HepG2 (cell line): ENCODE results near the gene FAM53B. TPM values are rescaled to one million over a fixed set of nuclear protein-coding genes. Genes with fewer than 3 reads are reported as not detected.

ENCODE experiments used
- CBX5 ChIP-seq: sonication (generic); formaldehyde crosslinking; IDR thresholded peaks from 2 replicates; pipeline ENCODE4 v1.4.0; 2020; ENCODE audit warnings: missing genetic modification reagents, borderline replicate concordance
- CENPX ChIP-seq: sonication (generic); formaldehyde crosslinking; IDR thresholded peaks from 2 replicates; pipeline ENCODE4 v1.9.0; 2021; ENCODE audit warnings: mild to moderate bottlenecking, missing genetic modification reagents, moderate library complexity
- CREB1 ChIP-seq, 2 experiments: fragments of 450-650 bp in 1 of 2; IDR thresholded peaks; 2 replicates each; pipeline ENCODE4 v1.6.1; 2016 to 2017; ENCODE audit warnings: control low read depth in 1 of 2, mild to moderate bottlenecking in 1 of 2, missing compliant biosample characterization in 1 of 2, missing genetic modification characterization in 1 of 2
- IKZF1 ChIP-seq: fragments of 450-650 bp; IDR thresholded peaks from 2 replicates; pipeline ENCODE4 v1.7.1; 2016
- IRX3 ChIP-seq: sonication (generic); formaldehyde crosslinking; IDR thresholded peaks from 2 replicates; pipeline ENCODE4 v1.8.1; 2023; ENCODE audit warnings: mild to moderate bottlenecking, low read depth, missing genetic modification reagents, borderline replicate concordance
- MIER3 ChIP-seq: IDR thresholded peaks from 2 replicates; pipeline ENCODE4 v1.6.1; 2016; ENCODE audit warnings: missing compliant biosample characterization, borderline replicate concordance
- PITX1 ChIP-seq: sonication (generic); formaldehyde crosslinking; IDR thresholded peaks from 2 replicates; pipeline ENCODE4 v1.5.1; 2020; ENCODE audit warnings: mild to moderate bottlenecking, missing genetic modification reagents
- SMYD3 ChIP-seq: sonication (generic); formaldehyde crosslinking; IDR thresholded peaks from 2 replicates; pipeline ENCODE4 v1.8.1; 2023; ENCODE audit warnings: mild to moderate bottlenecking, missing genetic modification reagents
- SOX13 ChIP-seq, 3 experiments: fragments of 450-650 bp in 1 of 3; sonication (generic) in 1 of 3; formaldehyde crosslinking in 1 of 3; IDR thresholded peaks in 2 of 3; conservative IDR thresholded peaks in 1 of 3; 2 replicates each; pipeline versions ENCODE4 v1.5.0 to v1.6.1; 2016 to 2020; ENCODE audit warnings: antibody characterized with exemption in 1 of 3, mild to moderate bottlenecking in 1 of 3, missing compliant biosample characterization in 1 of 3, missing genetic modification reagents in 1 of 3, moderate library complexity in 1 of 3
- TCF7L2 ChIP-seq: IDR thresholded peaks from 2 replicates; pipeline ENCODE4 v1.6.1; 2011; ENCODE audit warnings: mild to moderate bottlenecking, low read depth, low read length, moderate library complexity
- TOPORS ChIP-seq: sonication (generic); formaldehyde crosslinking; IDR thresholded peaks from 2 replicates; pipeline ENCODE4 v1.8.0; 2023; ENCODE audit warnings: mild to moderate bottlenecking, missing genetic modification reagents
- ZEB1 ChIP-seq: IDR thresholded peaks from 2 replicates; pipeline ENCODE4 v1.6.1; 2012; ENCODE audit warnings: mild to moderate bottlenecking, low read depth, inconsistent platforms; ENCODE audit not compliant: insufficient replicate concordance
- ZNF10 ChIP-seq: sonication (generic); formaldehyde crosslinking; IDR thresholded peaks from 2 replicates; pipeline ENCODE4 v1.4.0; 2020; ENCODE audit warnings: mild to moderate bottlenecking, low read depth, missing genetic modification reagents, borderline replicate concordance
- ZNF138 ChIP-seq: sonication (generic); formaldehyde crosslinking; IDR thresholded peaks from 2 replicates; pipeline ENCODE4 v1.5.0; 2020; ENCODE audit warnings: mild to moderate bottlenecking, low read depth, missing genetic modification reagents
- ZNF234 ChIP-seq: sonication (generic); formaldehyde crosslinking; conservative IDR thresholded peaks from 2 replicates; pipeline ENCODE4 v1.5.1; 2020; ENCODE audit warnings: mild to moderate bottlenecking, missing genetic modification reagents
- ZNF432 ChIP-seq: sonication (generic); formaldehyde crosslinking; IDR thresholded peaks from 2 replicates; pipeline ENCODE4 v1.5.0; 2020; ENCODE audit warnings: missing genetic modification reagents, mild to moderate bottlenecking, borderline replicate concordance
- ZNF510 ChIP-seq: sonication (generic); formaldehyde crosslinking; IDR thresholded peaks from 2 replicates; pipeline ENCODE4 v1.4.0; 2020; ENCODE audit warnings: low read depth, mild to moderate bottlenecking, missing genetic modification reagents
- ZNF562 ChIP-seq: sonication (generic); formaldehyde crosslinking; IDR thresholded peaks from 2 replicates; pipeline ENCODE4 v1.8.0; 2022; ENCODE audit warnings: missing genetic modification reagents, borderline replicate concordance
- ZNF652 ChIP-seq: IDR thresholded peaks from 2 replicates; pipeline ENCODE4 v1.6.1; 2016; ENCODE audit warnings: low read depth, borderline replicate concordance
- polyA plus RNA-seq, 8 experiments: library from polyadenylated mRNA; depleted of rRNA in 3 of 8; stranded (reverse) in 7 of 8; unstranded in 1 of 8; fragments of >200 nt; fragmentation: Illumina TruSeq in 4 of 8; extraction: Trizol in 4 of 8; gene quantifications; 2 replicates each; pipeline versions ENCODE4 v1.2.1 to v1.2.3, GENCODE V29; 2011 to 2016; ENCODE audit warnings: low read depth in 4 of 8, missing spikeins in 1 of 8, mixed read lengths in 1 of 8; ENCODE audit not compliant: insufficient read depth in 1 of 8
- total RNA-seq, 5 experiments: library from RNA; depleted of rRNA; stranded (reverse); fragments of >200 nt; fragmentation: Illumina TruSeq; extraction: Trizol; gene quantifications; 2 replicates each; pipeline ENCODE4 v1.2.3, GENCODE V29; 2016; ENCODE audit warnings: low read depth in 1 of 5
- TF ChIP-seq, protein P1 (sequence below): sonication (generic); formaldehyde crosslinking; IDR thresholded peaks from 2 replicates; pipeline ENCODE4 v1.4.0; 2020; ENCODE audit warnings: mild to moderate bottlenecking, missing genetic modification reagents
- TF ChIP-seq, protein P2 (sequence below): sonication (generic); formaldehyde crosslinking; IDR thresholded peaks from 2 replicates; pipeline ENCODE4 v1.4.0; 2020; ENCODE audit warnings: missing genetic modification reagents, borderline replicate concordance
- TF ChIP-seq, protein P3 (sequence below): IDR thresholded peaks from 2 replicates; pipeline ENCODE4 v1.6.1; 2012; ENCODE audit warnings: inconsistent platforms
- TF ChIP-seq, protein P4 (sequence below): IDR thresholded peaks from 2 replicates; pipeline ENCODE4 v1.6.1; 2016; ENCODE audit warnings: missing compliant biosample characterization, missing genetic modification reagents, borderline replicate concordance

FAM53B gene
- total and polyA plus RNA-seq, 2 of the 13 experiments (the other 11 are each of a cell fraction or from before 2014, with no cell fraction given), result 6.4 to 19.3 TPM

DNA sequence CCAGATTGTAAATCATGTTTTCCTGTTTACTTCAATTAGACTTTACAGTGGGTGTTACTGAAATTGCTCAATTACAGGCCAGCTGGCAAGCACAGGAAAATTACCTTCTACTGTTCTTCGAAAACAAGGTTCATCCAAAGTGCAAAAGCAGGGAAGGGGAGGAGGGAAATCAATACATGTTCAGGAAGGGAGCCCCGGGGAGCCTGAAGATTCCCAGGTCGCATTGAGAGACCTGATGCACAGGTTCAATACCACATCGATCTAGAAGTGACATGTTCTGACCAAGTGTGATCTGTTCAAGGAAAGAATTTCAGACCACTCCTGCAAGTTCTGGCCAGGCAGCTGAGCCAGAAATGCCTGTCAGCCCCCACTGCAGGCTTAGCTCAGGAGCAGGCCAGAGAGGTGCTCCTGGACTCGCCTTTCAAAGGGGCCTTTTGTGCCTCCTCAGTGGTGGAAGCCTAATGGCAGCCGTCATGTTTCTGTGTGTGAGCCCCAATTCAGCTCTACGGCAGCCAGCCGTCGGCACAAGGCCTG, 35.9 kb downstream of the FAM53B start (continued):
- TF ChIP-seq, protein P1, sequence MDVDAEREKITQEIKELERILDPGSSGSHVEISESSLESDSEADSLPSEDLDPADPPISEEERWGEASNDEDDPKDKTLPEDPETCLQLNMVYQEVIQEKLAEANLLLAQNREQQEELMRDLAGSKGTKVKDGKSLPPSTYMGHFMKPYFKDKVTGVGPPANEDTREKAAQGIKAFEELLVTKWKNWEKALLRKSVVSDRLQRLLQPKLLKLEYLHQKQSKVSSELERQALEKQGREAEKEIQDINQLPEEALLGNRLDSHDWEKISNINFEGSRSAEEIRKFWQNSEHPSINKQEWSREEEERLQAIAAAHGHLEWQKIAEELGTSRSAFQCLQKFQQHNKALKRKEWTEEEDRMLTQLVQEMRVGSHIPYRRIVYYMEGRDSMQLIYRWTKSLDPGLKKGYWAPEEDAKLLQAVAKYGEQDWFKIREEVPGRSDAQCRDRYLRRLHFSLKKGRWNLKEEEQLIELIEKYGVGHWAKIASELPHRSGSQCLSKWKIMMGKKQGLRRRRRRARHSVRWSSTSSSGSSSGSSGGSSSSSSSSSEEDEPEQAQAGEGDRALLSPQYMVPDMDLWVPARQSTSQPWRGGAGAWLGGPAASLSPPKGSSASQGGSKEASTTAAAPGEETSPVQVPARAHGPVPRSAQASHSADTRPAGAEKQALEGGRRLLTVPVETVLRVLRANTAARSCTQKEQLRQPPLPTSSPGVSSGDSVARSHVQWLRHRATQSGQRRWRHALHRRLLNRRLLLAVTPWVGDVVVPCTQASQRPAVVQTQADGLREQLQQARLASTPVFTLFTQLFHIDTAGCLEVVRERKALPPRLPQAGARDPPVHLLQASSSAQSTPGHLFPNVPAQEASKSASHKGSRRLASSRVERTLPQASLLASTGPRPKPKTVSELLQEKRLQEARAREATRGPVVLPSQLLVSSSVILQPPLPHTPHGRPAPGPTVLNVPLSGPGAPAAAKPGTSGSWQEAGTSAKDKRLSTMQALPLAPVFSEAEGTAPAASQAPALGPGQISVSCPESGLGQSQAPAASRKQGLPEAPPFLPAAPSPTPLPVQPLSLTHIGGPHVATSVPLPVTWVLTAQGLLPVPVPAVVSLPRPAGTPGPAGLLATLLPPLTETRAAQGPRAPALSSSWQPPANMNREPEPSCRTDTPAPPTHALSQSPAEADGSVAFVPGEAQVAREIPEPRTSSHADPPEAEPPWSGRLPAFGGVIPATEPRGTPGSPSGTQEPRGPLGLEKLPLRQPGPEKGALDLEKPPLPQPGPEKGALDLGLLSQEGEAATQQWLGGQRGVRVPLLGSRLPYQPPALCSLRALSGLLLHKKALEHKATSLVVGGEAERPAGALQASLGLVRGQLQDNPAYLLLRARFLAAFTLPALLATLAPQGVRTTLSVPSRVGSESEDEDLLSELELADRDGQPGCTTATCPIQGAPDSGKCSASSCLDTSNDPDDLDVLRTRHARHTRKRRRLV (CRISPR knock-in tag), result no peak
- TF ChIP-seq CBX5 (no peak), ZNF432 (CRISPR knock-in tag) (no peak), IRX3 (CRISPR knock-in tag) (no peak), MIER3 (CRISPR knock-in tag) (no peak), ZNF138 (no peak), ZNF510 (CRISPR knock-in tag) (no peak), ZNF652 (no peak; the same call in 1 of the 2 replicates), SOX13 (IDR thresholded peaks at IDR 0.05) (no peak), SOX13 (CRISPR knock-in tag; conservative IDR thresholded peaks at IDR 0.05 in 1 of 2, IDR thresholded peaks at IDR 0.05 in 1 of 2) (peak in 1 of 2 experiments; percentile 61; a peak in 2 of 4 replicates), ZNF234 (CRISPR knock-in tag) (no peak), PITX1 (CRISPR knock-in tag) (no peak; the same call in 1 of the 2 replicates), ZNF562 (CRISPR knock-in tag) (no peak), CENPX (CRISPR knock-in tag) (no peak), IKZF1 (no peak), CREB1 (IDR thresholded peaks at IDR 0.05) (no peak), CREB1 (CRISPR knock-in tag; IDR thresholded peaks at IDR 0.05) (peak; percentile 55; the same call in 1 of the 2 replicates), TCF7L2 (no peak), ZNF10 (no peak), TOPORS (no peak), SMYD3 (CRISPR knock-in tag) (no peak), ZEB1 (peak; percentile 27)
- TF ChIP-seq, protein P2, sequence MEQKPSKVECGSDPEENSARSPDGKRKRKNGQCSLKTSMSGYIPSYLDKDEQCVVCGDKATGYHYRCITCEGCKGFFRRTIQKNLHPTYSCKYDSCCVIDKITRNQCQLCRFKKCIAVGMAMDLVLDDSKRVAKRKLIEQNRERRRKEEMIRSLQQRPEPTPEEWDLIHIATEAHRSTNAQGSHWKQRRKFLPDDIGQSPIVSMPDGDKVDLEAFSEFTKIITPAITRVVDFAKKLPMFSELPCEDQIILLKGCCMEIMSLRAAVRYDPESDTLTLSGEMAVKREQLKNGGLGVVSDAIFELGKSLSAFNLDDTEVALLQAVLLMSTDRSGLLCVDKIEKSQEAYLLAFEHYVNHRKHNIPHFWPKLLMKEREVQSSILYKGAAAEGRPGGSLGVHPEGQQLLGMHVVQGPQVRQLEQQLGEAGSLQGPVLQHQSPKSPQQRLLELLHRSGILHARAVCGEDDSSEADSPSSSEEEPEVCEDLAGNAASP (CRISPR knock-in tag), result no peak
- TF ChIP-seq, protein P3, sequence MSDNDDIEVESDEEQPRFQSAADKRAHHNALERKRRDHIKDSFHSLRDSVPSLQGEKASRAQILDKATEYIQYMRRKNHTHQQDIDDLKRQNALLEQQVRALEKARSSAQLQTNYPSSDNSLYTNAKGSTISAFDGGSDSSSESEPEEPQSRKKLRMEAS, result peak; percentile 26; the same call in 1 of the 2 replicates
- TF ChIP-seq, protein P4, sequence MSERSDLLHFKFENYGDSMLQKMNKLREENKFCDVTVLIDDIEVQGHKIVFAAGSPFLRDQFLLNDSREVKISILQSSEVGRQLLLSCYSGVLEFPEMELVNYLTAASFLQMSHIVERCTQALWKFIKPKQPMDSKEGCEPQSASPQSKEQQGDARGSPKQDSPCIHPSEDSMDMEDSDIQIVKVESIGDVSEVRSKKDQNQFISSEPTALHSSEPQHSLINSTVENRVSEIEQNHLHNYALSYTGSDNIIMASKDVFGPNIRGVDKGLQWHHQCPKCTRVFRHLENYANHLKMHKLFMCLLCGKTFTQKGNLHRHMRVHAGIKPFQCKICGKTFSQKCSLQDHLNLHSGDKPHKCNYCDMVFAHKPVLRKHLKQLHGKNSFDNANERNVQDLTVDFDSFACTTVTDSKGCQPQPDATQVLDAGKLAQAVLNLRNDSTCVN, result no peak
